H9 (cell line): ENCODE measurements around the gene TRPT1. TPM values are rescaled to one million over a fixed set of nuclear protein-coding genes. Genes with fewer than 3 reads are reported as not detected.

Experiments used
- DNase-seq: peaks from one replicate; pipeline ENCODE4 v3.0.0-alpha.2; 2017
- H2AFZ ChIP-seq: one replicate; pipeline ENCODE4 v1.6.1; 2013; ENCODE audit warnings: mild to moderate bottlenecking, low read length, control low read depth, moderate library complexity
- H2AK5ac ChIP-seq: 2 replicates; pipeline ENCODE4 v1.6.1; 2013; ENCODE audit warnings: low read length, control low read depth, mixed read lengths; ENCODE audit not compliant: insufficient read length
- H2BK120ac ChIP-seq: one replicate; pipeline ENCODE4 v1.6.1; 2013; ENCODE audit warnings: low read depth, mild to moderate bottlenecking, low read length, control low read depth, inconsistent platforms; ENCODE audit not compliant: poor library complexity, severe bottlenecking
- H2BK12ac ChIP-seq: 2 replicates; pipeline ENCODE4 v1.6.1; 2013; ENCODE audit warnings: low read length, control low read depth, mixed read lengths, low read depth; ENCODE audit not compliant: insufficient read length
- H2BK15ac ChIP-seq: 2 replicates; pipeline ENCODE4 v1.6.1; 2013; ENCODE audit warnings: low read depth, low read length, control low read depth
- H2BK20ac ChIP-seq: one replicate; pipeline ENCODE4 v1.6.1; 2013; ENCODE audit warnings: low read depth, mild to moderate bottlenecking, low read length, control low read depth, inconsistent platforms; ENCODE audit not compliant: poor library complexity, severe bottlenecking
- H2BK5ac ChIP-seq: 2 replicates; pipeline ENCODE4 v1.6.1; 2013; ENCODE audit warnings: low read length, control low read depth, mixed read lengths; ENCODE audit not compliant: insufficient read length
- H3K14ac ChIP-seq: 2 replicates; pipeline ENCODE4 v1.6.1; 2013; ENCODE audit warnings: low read length, control low read depth; ENCODE audit not compliant: insufficient read depth
- H3K18ac ChIP-seq: 2 replicates; pipeline ENCODE4 v1.6.1; 2013; ENCODE audit warnings: low read depth, mild to moderate bottlenecking, mixed read lengths, low read length, control low read depth; ENCODE audit not compliant: insufficient read length
- H3K23ac ChIP-seq: 2 replicates; pipeline ENCODE4 v1.6.1; 2013; ENCODE audit warnings: low read length, control low read depth, mixed read lengths, low read depth; ENCODE audit not compliant: insufficient read length
- H3K23me2 ChIP-seq: 2 replicates; pipeline ENCODE4 v1.6.1; 2013; ENCODE audit warnings: low read depth, mild to moderate bottlenecking, mixed read lengths, low read length, control low read depth; ENCODE audit not compliant: insufficient read length, poor library complexity, severe bottlenecking
- H3K27ac ChIP-seq: 2 replicates; pipeline ENCODE4 v1.5.1; 2013; ENCODE audit warnings: low read length, control low read depth, mixed read lengths, low read depth; ENCODE audit not compliant: insufficient read length
- H3K27me3 ChIP-seq: 2 replicates; pipeline ENCODE4 v1.6.1; 2013; ENCODE audit warnings: low read length, control low read depth, inconsistent platforms; ENCODE audit not compliant: insufficient read depth
- H3K4ac ChIP-seq: 2 replicates; pipeline ENCODE4 v1.6.1; 2013; ENCODE audit warnings: low read depth, mild to moderate bottlenecking, control low read depth, inconsistent platforms, low read length, moderate library complexity
- H3K4me1 ChIP-seq: 2 replicates; pipeline ENCODE4 v1.6.1; 2013; ENCODE audit warnings: low read length, control low read depth, inconsistent platforms; ENCODE audit not compliant: insufficient read depth
- H3K4me2 ChIP-seq: 2 replicates; pipeline ENCODE4 v1.6.1; 2013; ENCODE audit warnings: low read length, control low read depth, mixed read lengths; ENCODE audit not compliant: insufficient read length, insufficient read depth
- H3K56ac ChIP-seq: 2 replicates; pipeline ENCODE4 v1.6.1; 2013; ENCODE audit warnings: low read depth, mild to moderate bottlenecking, mixed read lengths, low read length, control low read depth; ENCODE audit not compliant: insufficient read length
- H3K79me1 ChIP-seq: 2 replicates; pipeline ENCODE4 v1.6.1; 2013; ENCODE audit warnings: low read depth, mild to moderate bottlenecking, moderate library complexity, low read length, control low read depth, inconsistent platforms; ENCODE audit not compliant: insufficient read depth, poor library complexity, severe bottlenecking
- H3K79me2 ChIP-seq: 2 replicates; pipeline ENCODE4 v1.6.1; 2013; ENCODE audit warnings: low read length, control low read depth, inconsistent platforms; ENCODE audit not compliant: insufficient read depth
- H3K9ac ChIP-seq: 2 replicates; pipeline ENCODE4 v1.6.1; 2013; ENCODE audit warnings: low read length, control low read depth, mixed read lengths; ENCODE audit not compliant: insufficient read length; ENCODE audit errors: extremely low read depth
- H3K9me3 ChIP-seq: one replicate; pipeline ENCODE4 v1.6.1; 2013; ENCODE audit warnings: low read depth, low read length, inconsistent platforms; ENCODE audit not compliant: control insufficient read depth
- H3T11ph ChIP-seq: one replicate; pipeline ENCODE4 v1.6.1; 2013; ENCODE audit warnings: mild to moderate bottlenecking, low read length, control low read depth, inconsistent platforms
- H4K20me1 ChIP-seq: one replicate; pipeline ENCODE4 v1.6.1; 2013; ENCODE audit not compliant: control insufficient read depth, insufficient read length, insufficient read depth
- H4K5ac ChIP-seq: 2 replicates; pipeline ENCODE4 v1.6.1; 2013; ENCODE audit warnings: low read depth, mild to moderate bottlenecking, mixed read lengths, low read length, control low read depth; ENCODE audit not compliant: insufficient read length
- H4K8ac ChIP-seq: replicated peaks from 2 replicates; pipeline ENCODE4 v1.6.1; 2013; ENCODE audit warnings: low read length, control low read depth, mixed read lengths, low read depth; ENCODE audit not compliant: insufficient read length
- H4K91ac ChIP-seq: 2 replicates; pipeline ENCODE4 v1.6.1; 2013; ENCODE audit warnings: low read depth, mild to moderate bottlenecking, moderate library complexity, mixed read lengths, low read length, control low read depth; ENCODE audit not compliant: insufficient read length
- H3K27ac Mint-ChIP-seq, 3 experiments: 2 replicates in 2 of 3; 3 replicates in 1 of 3; pipeline ENCODE4 v1.8.0; 2020 to 2021; ENCODE audit warnings: mixed read lengths in 3 of 3, mild to moderate bottlenecking in 1 of 3, moderate library complexity in 1 of 3
- H3K27me3 Mint-ChIP-seq: 2 replicates; pipeline ENCODE4 v1.8.0; 2021; ENCODE audit warnings: low read depth, mild to moderate bottlenecking, moderate library complexity, mixed read lengths
- H3K36me3 Mint-ChIP-seq, 3 experiments: 2 replicates in 2 of 3; 3 replicates in 1 of 3; pipeline ENCODE4 v1.8.0; 2020 to 2021; ENCODE audit warnings: low read depth in 3 of 3, mixed read lengths in 3 of 3; ENCODE audit not compliant: insufficient read depth in 1 of 3
- H3K4me1 Mint-ChIP-seq, 2 experiments: 2 replicates each; pipeline ENCODE4 v1.8.0; 2020; ENCODE audit warnings: mixed read lengths in 2 of 2
- H3K4me3 Mint-ChIP-seq, 2 experiments: 2 replicates in 1 of 2; 3 replicates in 1 of 2; pipeline ENCODE4 v1.8.0; 2020 to 2021; ENCODE audit warnings: mild to moderate bottlenecking in 2 of 2, mixed read lengths in 2 of 2, moderate library complexity in 1 of 2
- H3K9me3 Mint-ChIP-seq, 2 experiments: 2 replicates in 1 of 2; 3 replicates in 1 of 2; pipeline ENCODE4 v1.8.0; 2020; ENCODE audit warnings: mild to moderate bottlenecking in 2 of 2, mixed read lengths in 2 of 2, moderate library complexity in 1 of 2
- WGBS: extraction: QIAGEN DNeasy Blood & Tissue Kit; methylation state at CpG from one replicate; pipeline ENCODE4 v1.1.7; 2013; ENCODE audit warnings: missing lambda C conversion rate, low lambda C conversion rate, mixed read lengths; ENCODE audit not compliant: insufficient read length; ENCODE audit errors: extremely low coverage; 5-methylcytosine and 5-hydroxymethylcytosine counted together
- total RNA-seq: library from RNA; stranded (reverse); gene quantifications from 2 replicates; pipeline ENCODE4 v1.2.1, GENCODE V29; 2021
- TF ChIP-seq, protein P1 (sequence below): fragments of 200-600 bp; sonication (generic); conservative IDR thresholded peaks from 3 replicates; pipeline ENCODE4 v1.8.0; 2021; ENCODE audit warnings: antibody characterized with exemption, mild to moderate bottlenecking

Gene TRPT1
- total RNA-seq, 1 experiment from 2014 or later = 33.6 TPM

DNA sequence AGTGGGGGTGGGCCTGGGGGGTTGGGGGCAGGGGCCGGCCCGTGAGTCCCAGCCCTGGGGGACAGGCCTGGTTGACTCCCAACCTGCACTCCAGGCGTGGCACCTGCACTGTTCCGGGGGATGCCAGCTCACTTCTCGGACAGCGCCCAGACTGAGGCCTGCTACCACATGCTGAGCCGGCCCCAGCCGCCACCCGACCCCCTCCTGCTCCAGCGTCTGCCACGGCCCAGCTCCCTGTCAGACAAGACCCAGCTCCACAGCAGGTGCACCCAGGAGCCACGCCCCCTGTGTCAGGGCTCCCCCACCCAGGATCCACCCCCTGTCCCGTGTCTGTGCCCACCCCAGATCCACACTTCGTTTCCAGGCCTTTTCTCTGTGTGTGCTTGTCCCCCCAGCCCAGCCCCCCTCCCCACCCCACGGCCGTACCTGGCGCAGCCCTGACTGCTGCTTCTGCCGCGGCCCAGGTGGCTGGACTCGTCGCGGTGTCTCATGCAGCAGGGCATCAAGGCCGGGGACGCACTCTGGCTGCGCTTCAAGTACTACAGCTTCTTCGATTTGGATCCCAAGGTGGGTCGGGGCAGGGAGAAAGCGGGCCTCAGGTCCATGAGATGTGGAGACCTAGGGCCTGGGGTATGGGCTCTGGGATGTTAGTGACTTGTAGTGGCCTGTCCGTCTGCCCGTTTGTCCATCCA is 14.7 kb downstream of the TRPT1 start:
- Mint-ChIP-seq H3K4me3 (no peak overlapping the region), H3K4me1 (no peaks in the 10 kb centered on the region), H3K27ac (no peak overlapping the region), H3K9me3 (no peaks in the 10 kb centered on the region), H3K36me3 (peaks cover 3 to 49% (median 36%) of the 10 kb centered on the region in 3 experiments), H3K27me3 (no peaks in the 10 kb centered on the region)
- no peak overlapping the region for H4K5ac ChIP-seq
- no peaks in the 10 kb centered on the region for H3K9me3 ChIP-seq
- no peak overlapping the region for H3K9ac ChIP-seq
- H2BK15ac ChIP-seq = no peak overlapping the region
- H3K56ac ChIP-seq = no peak overlapping the region
- no peak overlapping the region for H3K4me2 ChIP-seq
- H3K14ac ChIP-seq = no peak overlapping the region
- H4K20me1 ChIP-seq = no peaks in the 10 kb centered on the region
- H2BK120ac ChIP-seq = no peak overlapping the region
- H2AFZ ChIP-seq = no peak overlapping the region
- no peak for DNase-seq
- no peaks in the 10 kb centered on the region for H3K23me2 ChIP-seq
- no peak overlapping the region for H2BK12ac ChIP-seq
- no peaks in the 10 kb centered on the region for H3K79me2 ChIP-seq
- H4K91ac ChIP-seq = no peak overlapping the region
- TF ChIP-seq, protein P1, sequence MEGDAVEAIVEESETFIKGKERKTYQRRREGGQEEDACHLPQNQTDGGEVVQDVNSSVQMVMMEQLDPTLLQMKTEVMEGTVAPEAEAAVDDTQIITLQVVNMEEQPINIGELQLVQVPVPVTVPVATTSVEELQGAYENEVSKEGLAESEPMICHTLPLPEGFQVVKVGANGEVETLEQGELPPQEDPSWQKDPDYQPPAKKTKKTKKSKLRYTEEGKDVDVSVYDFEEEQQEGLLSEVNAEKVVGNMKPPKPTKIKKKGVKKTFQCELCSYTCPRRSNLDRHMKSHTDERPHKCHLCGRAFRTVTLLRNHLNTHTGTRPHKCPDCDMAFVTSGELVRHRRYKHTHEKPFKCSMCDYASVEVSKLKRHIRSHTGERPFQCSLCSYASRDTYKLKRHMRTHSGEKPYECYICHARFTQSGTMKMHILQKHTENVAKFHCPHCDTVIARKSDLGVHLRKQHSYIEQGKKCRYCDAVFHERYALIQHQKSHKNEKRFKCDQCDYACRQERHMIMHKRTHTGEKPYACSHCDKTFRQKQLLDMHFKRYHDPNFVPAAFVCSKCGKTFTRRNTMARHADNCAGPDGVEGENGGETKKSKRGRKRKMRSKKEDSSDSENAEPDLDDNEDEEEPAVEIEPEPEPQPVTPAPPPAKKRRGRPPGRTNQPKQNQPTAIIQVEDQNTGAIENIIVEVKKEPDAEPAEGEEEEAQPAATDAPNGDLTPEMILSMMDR = no peak
- H2AK5ac ChIP-seq = no peak overlapping the region
- no peak overlapping the region for H3K27ac ChIP-seq
- no peak overlapping the region for H4K8ac ChIP-seq
- no peak overlapping the region for H3K18ac ChIP-seq
- no peak overlapping the region for H3K23ac ChIP-seq
- no peak overlapping the region for H2BK20ac ChIP-seq
- no peak overlapping the region for H3T11ph ChIP-seq
- no CpG with 5 or more reads among the region's 30 CpGs for WGBS
- H3K4me1 ChIP-seq = no peaks in the 10 kb centered on the region
- no peak overlapping the region for H2BK5ac ChIP-seq
- no peak overlapping the region for H3K4ac ChIP-seq
- H3K27me3 ChIP-seq = no peaks in the 10 kb centered on the region
- H3K79me1 ChIP-seq = no peaks in the 10 kb centered on the region
